Neural cell (in vitro differentiated cells): Measurements from ENCODE around the gene EPHB3. TPM values are rescaled to one million over a fixed set of nuclear protein-coding genes. Genes with fewer than 3 reads are reported as not detected.

Experiments used
- H2AFZ ChIP-seq: fragments of 200-600, 300-800 bp; sonication (generic), shearing (Covaris generic); 2 replicates; pipeline ENCODE4 v1.6.0; 2014; ENCODE audit warnings: low read depth, mild to moderate bottlenecking, antibody characterized with exemption, low read length, moderate library complexity
- H3F3A ChIP-seq: fragments of 200-600 bp; shearing (Covaris generic); 2 replicates; pipeline ENCODE4 v1.6.1; 2016; ENCODE audit warnings: mild to moderate bottlenecking, moderate library complexity, mixed read lengths, antibody characterized with exemption, low read length; ENCODE audit not compliant: insufficient read depth, poor library complexity, severe bottlenecking
- H3K27ac ChIP-seq: fragments of 200-600, 300-800 bp; sonication (generic), shearing (Covaris generic); 2 replicates; pipeline ENCODE4 v1.5.1; 2014; ENCODE audit warnings: mild to moderate bottlenecking, low read length, moderate library complexity
- H3K27me3 ChIP-seq: fragments of 300-800, 200-600 bp; sonication (generic), shearing (Covaris generic); 2 replicates; pipeline ENCODE4 v1.6.0; 2014; ENCODE audit warnings: mild to moderate bottlenecking, low read depth, low read length, moderate library complexity; ENCODE audit not compliant: insufficient read depth
- H3K36me3 ChIP-seq: fragments of 300-800, 200-600 bp; sonication (generic), shearing (Covaris generic); 2 replicates; pipeline ENCODE4 v1.5.1; 2014; ENCODE audit warnings: mild to moderate bottlenecking, antibody characterized with exemption, low read length, moderate library complexity; ENCODE audit not compliant: insufficient read depth
- H3K4me2 ChIP-seq: fragments of 300-800, 200-600 bp; sonication (generic), shearing (Covaris generic); 2 replicates; pipeline ENCODE4 v1.6.0; 2014; ENCODE audit warnings: mild to moderate bottlenecking, low read length
- H3K4me3 ChIP-seq: fragments of 300-800, 200-600 bp; sonication (generic), shearing (Covaris generic); 2 replicates; pipeline ENCODE4 v1.5.1; 2014; ENCODE audit warnings: mild to moderate bottlenecking, low read length, moderate library complexity
- H3K79me2 ChIP-seq: fragments of 200-600 bp; shearing (Covaris generic); replicated peaks from 2 replicates; pipeline ENCODE4 v1.6.0; 2014; ENCODE audit warnings: mild to moderate bottlenecking, low read length, moderate library complexity; ENCODE audit not compliant: insufficient read depth
- H3K9ac ChIP-seq: fragments of 300-800, 200-600 bp; sonication (generic), shearing (Covaris generic); 2 replicates; pipeline ENCODE4 v1.6.1; 2016; ENCODE audit warnings: mild to moderate bottlenecking, low read length, mixed read lengths
- H3K9me2 ChIP-seq: fragments of 200-600 bp; shearing (Covaris generic); 2 replicates; pipeline ENCODE4 v1.6.1; 2016; ENCODE audit warnings: mild to moderate bottlenecking, low read length, mixed read lengths; ENCODE audit not compliant: insufficient read depth
- H3K9me3 ChIP-seq: fragments of 200-600, 300-800 bp; sonication (generic), shearing (Covaris generic); 2 replicates; pipeline ENCODE4 v1.6.1; 2016; ENCODE audit warnings: mild to moderate bottlenecking, mixed run types, low read length, moderate library complexity, mixed read lengths
- H4K20me1 ChIP-seq: fragments of 200-600 bp; shearing (Covaris generic); 2 replicates; pipeline ENCODE4 v1.6.1; 2016; ENCODE audit warnings: mild to moderate bottlenecking, mixed run types; ENCODE audit not compliant: insufficient read depth
- EP300 ChIP-seq: fragments of 450-650 bp; conservative IDR thresholded peaks from 2 replicates; pipeline ENCODE4 v1.6.1; 2014; ENCODE audit warnings: antibody characterized with exemption, mild to moderate bottlenecking, moderate library complexity; ENCODE audit not compliant: poor library complexity, severe bottlenecking
- EZH2 ChIP-seq: fragments of 200-600, 300-800 bp; shearing (Covaris generic), sonication (generic); IDR thresholded peaks from 2 replicates; pipeline ENCODE4 v1.6.1; 2014; ENCODE audit warnings: antibody characterized with exemption, low read length, borderline replicate concordance, mild to moderate bottlenecking; ENCODE audit not compliant: insufficient read depth, poor library complexity, severe bottlenecking
- MXI1 ChIP-seq: fragments of 450-650 bp; conservative IDR thresholded peaks from 2 replicates; pipeline ENCODE4 v1.6.1; 2014; ENCODE audit warnings: antibody characterized with exemption, mild to moderate bottlenecking; ENCODE audit not compliant: poor library complexity, severe bottlenecking
- RAD21 ChIP-seq: fragments of 450-650 bp; conservative IDR thresholded peaks from 2 replicates; pipeline ENCODE4 v1.6.1; 2014; ENCODE audit warnings: antibody characterized with exemption, mild to moderate bottlenecking, moderate library complexity
- SMC3 ChIP-seq: fragments of 450-650 bp; conservative IDR thresholded peaks from 2 replicates; pipeline ENCODE4 v1.6.1; 2014; ENCODE audit warnings: antibody characterized with exemption, mild to moderate bottlenecking, moderate library complexity; ENCODE audit not compliant: poor library complexity
- TAF1 ChIP-seq: IDR thresholded peaks from 2 replicates; pipeline ENCODE4 v1.6.1; 2012; ENCODE audit warnings: low read depth
- polyA plus RNA-seq: library from polyadenylated mRNA; depleted of rRNA; stranded (reverse); fragments of >200 nt; gene quantifications from 2 replicates; pipeline ENCODE4 v1.2.3, GENCODE V29; 2014
- TF ChIP-seq, protein P1 (sequence below): fragments of 450-650 bp; IDR thresholded peaks from 2 replicates; pipeline ENCODE4 v1.5.1; 2014; ENCODE audit warnings: antibody characterized with exemption, mild to moderate bottlenecking, moderate library complexity; ENCODE audit not compliant: poor library complexity, severe bottlenecking

The EPHB3 gene
- polyA plus RNA-seq, 1 donor from 2014 or later, result 4.3 TPM

- H2AFZ ChIP-seq, result no peak overlapping the region
- no peaks in the 10 kb centered on the region for H4K20me1 ChIP-seq
- H3K9me3 ChIP-seq, result no peaks in the 10 kb centered on the region
- no peaks in the 10 kb centered on the region for H3K27me3 ChIP-seq
- H3K79me2 ChIP-seq, result no peaks in the 10 kb centered on the region
- H3K36me3 ChIP-seq, result no peaks in the 10 kb centered on the region
- no peak overlapping the region for H3K9ac ChIP-seq
- H3K4me3 ChIP-seq, result no peak overlapping the region
- no peak overlapping the region for H3K27ac ChIP-seq
- H3K4me2 ChIP-seq, result no peak overlapping the region
- no peaks in the 10 kb centered on the region for H3K9me2 ChIP-seq
- TF ChIP-seq EZH2, result no peak
- TF ChIP-seq, protein P1, sequence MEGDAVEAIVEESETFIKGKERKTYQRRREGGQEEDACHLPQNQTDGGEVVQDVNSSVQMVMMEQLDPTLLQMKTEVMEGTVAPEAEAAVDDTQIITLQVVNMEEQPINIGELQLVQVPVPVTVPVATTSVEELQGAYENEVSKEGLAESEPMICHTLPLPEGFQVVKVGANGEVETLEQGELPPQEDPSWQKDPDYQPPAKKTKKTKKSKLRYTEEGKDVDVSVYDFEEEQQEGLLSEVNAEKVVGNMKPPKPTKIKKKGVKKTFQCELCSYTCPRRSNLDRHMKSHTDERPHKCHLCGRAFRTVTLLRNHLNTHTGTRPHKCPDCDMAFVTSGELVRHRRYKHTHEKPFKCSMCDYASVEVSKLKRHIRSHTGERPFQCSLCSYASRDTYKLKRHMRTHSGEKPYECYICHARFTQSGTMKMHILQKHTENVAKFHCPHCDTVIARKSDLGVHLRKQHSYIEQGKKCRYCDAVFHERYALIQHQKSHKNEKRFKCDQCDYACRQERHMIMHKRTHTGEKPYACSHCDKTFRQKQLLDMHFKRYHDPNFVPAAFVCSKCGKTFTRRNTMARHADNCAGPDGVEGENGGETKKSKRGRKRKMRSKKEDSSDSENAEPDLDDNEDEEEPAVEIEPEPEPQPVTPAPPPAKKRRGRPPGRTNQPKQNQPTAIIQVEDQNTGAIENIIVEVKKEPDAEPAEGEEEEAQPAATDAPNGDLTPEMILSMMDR, result no peak
- no peaks in the 10 kb centered on the region for H3F3A ChIP-seq
Measured at GRCh38 chr3:184590795-184591194, 29.2 kb downstream of the EPHB3 start.

- H3K79me2 ChIP-seq, result no peaks in the 10 kb centered on the region
- no peaks in the 10 kb centered on the region for H3K9me2 ChIP-seq
- TF ChIP-seq, protein P1, result no peak
- TF ChIP-seq MXI1 (no peak), EZH2 (no peak), TAF1 (no peak), EP300 (no peak), SMC3 (no peak)
- H4K20me1 ChIP-seq, result no peaks in the 10 kb centered on the region
- H3K4me2 ChIP-seq, result no peak overlapping the region
- H2AFZ ChIP-seq, result no peak overlapping the region
- H3K4me3 ChIP-seq, result no peak overlapping the region
- H3K36me3 ChIP-seq, result no peaks in the 10 kb centered on the region
- H3K9me3 ChIP-seq, result no peaks in the 10 kb centered on the region
- H3K27me3 ChIP-seq, result no peaks in the 10 kb centered on the region
- H3K27ac ChIP-seq, result no peak overlapping the region
- H3F3A ChIP-seq, result no peaks in the 10 kb centered on the region
- no peak overlapping the region for H3K9ac ChIP-seq
Measured at GRCh38 chr3:184591789-184592188, 30.2 kb downstream of the EPHB3 start.

DNA sequence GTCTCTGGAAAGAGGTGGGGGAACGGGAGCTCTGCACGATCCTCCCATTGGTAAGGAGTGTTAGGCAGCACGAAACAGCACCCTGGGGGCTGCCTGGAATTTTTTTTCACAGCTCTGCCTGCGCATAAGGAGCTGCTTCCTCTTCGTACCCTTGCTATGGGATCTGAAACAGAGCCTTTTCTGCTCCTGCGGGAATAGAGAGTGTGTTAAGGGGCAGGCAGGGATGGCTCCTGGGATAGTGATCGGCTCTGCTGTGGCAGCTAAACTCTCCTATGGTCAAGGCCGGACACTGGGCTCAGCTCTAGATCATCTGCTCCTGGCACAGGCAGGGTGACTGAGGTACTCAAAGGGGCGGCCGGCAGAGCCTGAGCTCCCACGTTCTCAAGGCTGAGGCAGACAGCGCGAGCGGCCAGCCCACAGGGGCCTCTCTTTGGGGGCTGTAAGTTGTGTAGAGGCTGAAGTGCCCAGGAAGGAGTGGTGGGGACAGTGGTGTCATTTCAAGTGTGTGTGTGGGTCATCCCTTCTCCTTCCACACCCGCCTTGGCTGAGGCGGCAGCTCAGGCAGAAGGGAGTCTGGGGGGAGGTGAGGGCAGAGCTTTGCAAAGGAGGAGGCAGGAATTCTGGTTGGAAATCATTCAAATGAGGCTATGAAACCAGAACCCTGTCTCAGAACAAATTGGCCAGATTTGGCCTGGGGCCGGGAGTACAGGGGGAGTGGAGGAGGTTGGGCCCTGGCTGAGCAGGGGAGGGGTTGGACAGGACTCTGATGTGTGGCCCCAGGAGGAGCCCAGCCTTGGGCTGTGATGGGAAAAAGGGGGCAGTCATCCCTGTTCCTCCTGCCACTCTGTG lies 31.0 kb downstream of the EPHB3 start:
- Histone ChIP-seq H2AFZ (no peak overlapping the region), H3K4me2 (no peak overlapping the region), H3K27me3 (no peaks in the 10 kb centered on the region)

More for the DNA sequence above, 31.0 kb downstream of the EPHB3 start:
- Histone ChIP-seq H3F3A (no peaks in the 10 kb centered on the region), H3K36me3 (no peaks in the 10 kb centered on the region), H3K9me3 (no peaks in the 10 kb centered on the region), H3K4me3 (no peak overlapping the region), H3K9me2 (no peaks in the 10 kb centered on the region), H3K27ac (no peak overlapping the region), H3K79me2 (no peaks in the 10 kb centered on the region), H4K20me1 (no peaks in the 10 kb centered on the region), H3K9ac (no peak overlapping the region)
- TF ChIP-seq SMC3, result no peak
- TF ChIP-seq RAD21, result no peak
- TF ChIP-seq, protein P1, result no peak
- TF ChIP-seq TAF1, result no peak
